Stomach (tissue), 9 donors: Measurements from ENCODE around the gene RBMS1. TPM values are rescaled to one million over a fixed set of nuclear protein-coding genes. Genes with fewer than 3 reads are reported as not detected.
"Not testable (repeated sequence)": the region's sequence is repeated elsewhere in the genome, so short reads cannot be mapped to it uniquely, and the experiment has no call there.

Experiments
- DNase-seq, 2 donors: peaks; one replicate each; pipeline versions ENCODE4 v3.0.0 to v3.0.0-alpha.2; 2013 to 2019
- H3K27ac ChIP-seq, 5 donors: fragments of 200-600 bp in 4 of 5; sonication (generic) in 4 of 5; one replicate each; pipeline ENCODE4 v1.5.1; 2013 to 2019; ENCODE audit warnings: mild to moderate bottlenecking in 1 of 5, moderate library complexity in 1 of 5
- H3K27me3 ChIP-seq, 3 donors: fragments of 200-600 bp; sonication (generic); one replicate each; pipeline ENCODE4 v1.5.1; 2017 to 2019; ENCODE audit warnings: mixed run types in 1 of 3
- H3K36me3 ChIP-seq, 4 donors: fragments of 200-600 bp; sonication (generic); 1 replicate in 3 of 4; 2 replicates in 1 of 4; pipeline ENCODE4 v1.5.1; 2016 to 2019
- H3K4me1 ChIP-seq, 4 donors: fragments of 200-600 bp; sonication (generic); one replicate each; pipeline ENCODE4 v1.5.1; 2016 to 2019
- H3K4me3 ChIP-seq, 4 donors: fragments of 200-600 bp; sonication (generic) in 3 of 4; one replicate each; pipeline ENCODE4 v1.5.1; 2016 to 2019; ENCODE audit warnings: mild to moderate bottlenecking in 1 of 4
- H3K9me3 ChIP-seq, 4 donors: fragments of 200-600 bp; sonication (generic); one replicate each; pipeline ENCODE4 v1.5.1; 2016 to 2019
- CTCF ChIP-seq, 7 experiments: fragments of 450-650 bp in 4 of 7; fragments of 200-600 bp in 3 of 7; sonication (generic) in 3 of 7; IDR thresholded peaks; one replicate each; pipeline ENCODE4 v1.5.1; 2016 to 2019; ENCODE audit warnings: antibody characterized with exemption in 7 of 7, control low read depth in 2 of 7, mild to moderate bottlenecking in 1 of 7
- EP300 ChIP-seq: sonication (generic); formaldehyde crosslinking; IDR thresholded peaks from one replicate; pipeline ENCODE4 v1.6.1; 2017; ENCODE audit warnings: antibody characterized with exemption
- POLR2A ChIP-seq, 4 donors: fragments of 450-650 bp; IDR thresholded peaks; one replicate each; pipeline ENCODE4 v1.6.1; 2016; ENCODE audit warnings: antibody characterized with exemption in 4 of 4, control low read depth in 2 of 4, mild to moderate bottlenecking in 1 of 4, moderate library complexity in 1 of 4
- POLR2AphosphoS5 ChIP-seq, 3 donors: sonication (generic); formaldehyde crosslinking; IDR thresholded peaks; one replicate each; pipeline ENCODE4 v1.6.1; 2016; ENCODE audit warnings: antibody characterized with exemption in 3 of 3
- WGBS, 5 donors: extraction: QIAGEN DNeasy Blood & Tissue Kit in 3 of 5; methylation state at CpG; one replicate each; pipeline versions ENCODE4 v1.1.5 to v1.1.7; 2013 to 2018; 5-methylcytosine and 5-hydroxymethylcytosine counted together
- intact Hi-C: fragments of 100-400 bp; cut with DNase I; formaldehyde crosslinking; loops from one replicate; pipeline ENCODE4 v1.15.1; 2023; ENCODE audit warnings: low total_unique reads
- polyA plus RNA-seq, 3 donors: library from polyadenylated mRNA; stranded (reverse); fragments of 200-250 nt; gene quantifications; one replicate each; pipeline ENCODE4 v1.2.3, GENCODE V29; 2013
- total RNA-seq, 5 donors: library from RNA; depleted of rRNA; stranded (reverse); fragments of >200 nt; gene quantifications; one replicate each; pipeline versions ENCODE4 v1.1.0 to v1.2.3, GENCODE V29; 2014 to 2016
- donor health status: healthy with polysubstance abuse.
- donor health status: Bipolar disorder and iron deficiency.
- donor health status: healthy.

Gene RBMS1
- total and polyA plus RNA-seq, 8 donors: 4.3 to 134 (median 27.8) TPM

- WGBS, 5 donors: 85 to 95% (median 91%) methylated on average over 1 of the region's 1 CpG
- no peak for DNase-seq
- Histone ChIP-seq H3K27me3 (peaks cover 0 to 7% (median 0%) of the 10 kb centered on the region in 3 donors), H3K9me3 (no peaks in the 10 kb centered on the region), H3K4me3 (no peak overlapping the region), H3K27ac (peak overlapping the region in 1 of 5 donors; percentile 8), H3K36me3 (no peaks in the 10 kb centered on the region), H3K4me1 (peaks cover 0 to 44% (median 23%) of the 10 kb centered on the region in 4 donors)
- TF ChIP-seq POLR2AphosphoS5 (IDR thresholded peaks at IDR 0.05) (no peak), EP300 (no peak), POLR2A (IDR thresholded peaks at IDR 0.05) (no peak), CTCF (IDR thresholded peaks at IDR 0.05) (no peak)
- intact Hi-C loops: no loop called here
Observed at GRCh38 chr2:160489111-160489510, 4.5 kb downstream of the RBMS1 start.

DNA sequence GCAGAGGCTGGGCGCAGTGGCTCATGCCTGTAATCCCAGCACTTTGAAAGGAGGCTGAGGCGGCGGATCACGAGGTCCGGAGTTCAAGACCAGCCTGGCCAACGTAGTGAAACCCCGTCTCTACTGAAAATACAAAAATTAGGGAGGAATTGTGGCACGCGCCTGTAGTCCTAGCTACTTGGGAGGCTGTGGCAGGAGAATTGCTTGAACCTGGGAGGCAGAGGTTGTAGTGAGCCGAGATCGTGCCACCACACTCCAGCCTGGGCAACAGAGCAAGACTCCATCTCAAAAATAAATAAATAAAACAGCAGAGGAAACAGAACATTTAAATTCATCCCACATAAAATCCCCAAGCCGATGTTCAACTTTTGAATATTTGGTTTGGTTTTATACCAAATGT, 5.3 kb downstream of the RBMS1 start:
- H3K9me3 ChIP-seq, DNase-seq, H3K36me3 ChIP-seq, H3K4me3 ChIP-seq, H3K27me3 ChIP-seq, intact Hi-C loops: not testable (repeated sequence)
- Histone ChIP-seq H3K4me1 (peaks cover 0 to 50% (median 22%) of the 10 kb centered on the region in 4 donors), H3K27ac (peak overlapping the region in 2 of 5 donors; percentile 46 to 55)
- WGBS, 5 donors: 84 to 94% (median 87%) methylated on average over 12 of the region's 12 CpGs

DNA sequence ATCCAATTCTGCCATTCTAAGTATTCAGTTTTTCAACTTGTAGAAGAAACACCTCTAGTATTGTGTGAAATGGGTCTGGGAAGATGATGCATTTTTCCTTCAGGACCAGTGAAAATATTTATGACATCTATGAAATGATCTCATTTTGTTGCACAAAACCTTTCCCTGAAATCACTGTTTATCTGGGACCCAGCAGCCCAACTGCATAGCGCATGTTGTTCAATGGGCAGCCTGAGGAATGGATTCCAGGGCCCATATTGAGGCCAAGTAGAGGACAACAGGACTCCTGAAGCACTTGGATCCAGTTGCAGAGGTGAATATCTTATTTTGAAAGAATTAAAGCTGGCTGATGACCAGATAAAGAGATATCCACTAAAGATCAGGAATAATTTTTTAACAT, 7.3 kb downstream of the RBMS1 start:
- H3K36me3 ChIP-seq: no peaks in the 10 kb centered on the region
- peak overlapping the region in 3 of 5 donors; percentile 10 to 55 (median 46) for H3K27ac ChIP-seq
- H3K9me3 ChIP-seq: no peaks in the 10 kb centered on the region
- H3K27me3 ChIP-seq: no peaks in the 10 kb centered on the region
- no peak overlapping the region for H3K4me3 ChIP-seq
- TF ChIP-seq POLR2A (IDR thresholded peaks at IDR 0.05) (no peak), CTCF (IDR thresholded peaks at IDR 0.05) (no peak), POLR2AphosphoS5 (IDR thresholded peaks at IDR 0.05) (peak in 1 of 3 donors; percentile 48), EP300 (no peak)
- 87 to 97% (median 92%) methylated on average over 1 of the region's 1 CpG for WGBS, 5 donors
- intact Hi-C loops: no loop called here
- DNase-seq: no peak
- H3K4me1 ChIP-seq: peaks cover 0 to 51% (median 24%) of the 10 kb centered on the region in 4 donors

GRCh38 chr2:160484859-160485520, 8.6 kb downstream of the RBMS1 start:
- WGBS, 5 donors: 73 to 80% (median 75%) methylated on average over 7 to 8 of the region's 8 CpGs
- no peak for DNase-seq
- intact Hi-C loops: no loop called here
- H3K9me3 ChIP-seq: no peaks in the 10 kb centered on the region
- peaks cover 0 to 38% (median 19%) of the 10 kb centered on the region in 4 donors for H3K4me1 ChIP-seq
- TF ChIP-seq POLR2A (IDR thresholded peaks at IDR 0.05) (no peak), EP300 (no peak), POLR2AphosphoS5 (IDR thresholded peaks at IDR 0.05) (no peak), CTCF (IDR thresholded peaks at IDR 0.05) (no peak)
- no peaks in the 10 kb centered on the region for H3K36me3 ChIP-seq
- peak overlapping the region in 4 of 5 donors; percentile 12 to 55 (median 46) for H3K27ac ChIP-seq
- H3K4me3 ChIP-seq: no peak overlapping the region
- no peaks in the 10 kb centered on the region for H3K27me3 ChIP-seq

DNA sequence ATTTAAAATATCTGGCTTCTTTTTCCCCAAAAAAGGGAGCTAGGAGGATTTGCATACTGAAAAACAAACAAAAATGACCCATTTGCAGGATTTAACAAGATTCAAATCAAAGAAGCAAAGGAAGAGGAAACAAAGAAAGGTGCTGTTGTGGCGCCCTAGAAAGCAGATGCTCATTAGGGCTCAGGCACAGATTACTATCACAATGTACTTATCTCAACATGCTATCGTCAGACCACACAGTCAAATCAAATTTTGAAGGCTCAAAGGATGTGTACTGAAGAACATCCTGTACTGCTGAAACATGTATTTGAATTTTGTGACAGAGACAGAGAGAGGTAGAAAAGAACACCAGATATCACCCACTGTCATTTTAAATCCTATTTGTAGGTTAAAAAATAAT, 10.9 kb downstream of the RBMS1 start:
- H3K27ac ChIP-seq: peak overlapping the region in 3 of 5 donors; percentile 31 to 40 (median 32)
- H3K4me3 ChIP-seq: no peak overlapping the region
- H3K36me3 ChIP-seq: no peaks in the 10 kb centered on the region
- 48 to 72% (median 60%) methylated on average over 2 of the region's 2 CpGs for WGBS, 5 donors
- no peaks in the 10 kb centered on the region for H3K27me3 ChIP-seq
- intact Hi-C loops: no loop called here
- H3K4me1 ChIP-seq: peaks cover 0 to 37% (median 18%) of the 10 kb centered on the region in 4 donors
- peak in 1 of 3 donors; percentile 18 for TF ChIP-seq POLR2AphosphoS5 (IDR thresholded peaks at IDR 0.05)
- TF ChIP-seq EP300: no peak
- no peak for TF ChIP-seq CTCF (IDR thresholded peaks at IDR 0.05)
- TF ChIP-seq POLR2A (IDR thresholded peaks at IDR 0.05): no peak
- peak in 1 of 2 donors; percentile 61 for DNase-seq
- H3K9me3 ChIP-seq: no peaks in the 10 kb centered on the region
